ENCODE results near the gene RBM38.

RBM38 gene

DNA sequence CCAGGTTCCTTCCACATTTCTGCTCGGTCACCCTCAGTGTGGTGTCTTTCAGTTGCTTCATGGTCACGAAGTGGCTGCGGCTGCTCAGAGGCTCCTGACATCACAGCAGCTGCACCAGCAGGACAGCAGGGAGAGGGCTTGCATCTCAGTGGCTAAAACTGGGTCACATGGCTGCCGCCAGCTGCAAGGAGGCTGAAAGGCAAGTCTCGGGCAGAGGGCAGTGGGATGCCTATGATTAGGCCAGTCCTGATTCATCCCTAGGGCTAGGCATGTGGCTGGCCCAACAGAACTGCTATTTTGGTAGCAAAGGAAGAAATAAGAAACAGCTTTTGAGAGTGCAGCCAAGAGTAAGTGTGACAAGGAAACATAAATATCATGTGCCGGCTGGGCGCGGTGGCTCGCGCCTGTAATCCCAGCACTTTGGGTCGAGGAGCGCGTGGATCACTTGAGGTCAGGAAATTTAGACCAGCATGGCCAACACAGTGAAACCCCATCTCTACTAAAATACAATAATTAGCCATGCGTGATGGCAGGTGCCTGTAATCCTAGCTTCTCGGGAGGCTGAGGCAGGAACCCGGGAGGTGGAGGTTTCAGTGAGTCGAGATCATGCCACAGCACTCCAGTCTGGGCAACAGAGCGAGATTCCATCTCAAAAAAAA lies 46.6 kb downstream of the RBM38 start:
- DNase-seq: no peak

- DNase-seq: no peak
These were observed 47.4 kb downstream of the RBM38 start for GRCh38 chr20:57438552-57438951.

DNA sequence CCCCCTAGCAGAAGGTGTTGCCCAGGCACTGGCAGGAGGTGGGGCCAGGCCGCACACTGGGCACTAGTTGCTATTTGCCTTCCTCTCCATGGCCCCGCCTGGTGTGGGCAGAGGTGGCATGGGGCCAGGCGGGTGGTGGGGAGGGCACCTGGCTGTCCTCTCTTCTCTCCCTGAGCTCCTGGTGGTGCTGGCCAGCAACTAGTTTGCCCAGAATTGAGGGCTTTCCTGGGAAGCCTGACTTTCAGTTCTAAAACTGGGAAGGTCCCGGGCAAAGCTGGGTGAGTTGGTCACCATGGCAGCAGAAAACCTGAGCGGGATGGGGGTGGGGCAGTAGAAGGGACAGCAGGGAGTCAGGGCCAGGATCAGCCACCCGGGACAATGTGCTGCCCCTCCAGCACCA lies 48.2 kb downstream of the RBM38 start:
- no peak for DNase-seq

- DNase-seq: no peak
These were observed 48.8 kb downstream of the RBM38 start for GRCh38 chr20:57439993-57440392.

DNA sequence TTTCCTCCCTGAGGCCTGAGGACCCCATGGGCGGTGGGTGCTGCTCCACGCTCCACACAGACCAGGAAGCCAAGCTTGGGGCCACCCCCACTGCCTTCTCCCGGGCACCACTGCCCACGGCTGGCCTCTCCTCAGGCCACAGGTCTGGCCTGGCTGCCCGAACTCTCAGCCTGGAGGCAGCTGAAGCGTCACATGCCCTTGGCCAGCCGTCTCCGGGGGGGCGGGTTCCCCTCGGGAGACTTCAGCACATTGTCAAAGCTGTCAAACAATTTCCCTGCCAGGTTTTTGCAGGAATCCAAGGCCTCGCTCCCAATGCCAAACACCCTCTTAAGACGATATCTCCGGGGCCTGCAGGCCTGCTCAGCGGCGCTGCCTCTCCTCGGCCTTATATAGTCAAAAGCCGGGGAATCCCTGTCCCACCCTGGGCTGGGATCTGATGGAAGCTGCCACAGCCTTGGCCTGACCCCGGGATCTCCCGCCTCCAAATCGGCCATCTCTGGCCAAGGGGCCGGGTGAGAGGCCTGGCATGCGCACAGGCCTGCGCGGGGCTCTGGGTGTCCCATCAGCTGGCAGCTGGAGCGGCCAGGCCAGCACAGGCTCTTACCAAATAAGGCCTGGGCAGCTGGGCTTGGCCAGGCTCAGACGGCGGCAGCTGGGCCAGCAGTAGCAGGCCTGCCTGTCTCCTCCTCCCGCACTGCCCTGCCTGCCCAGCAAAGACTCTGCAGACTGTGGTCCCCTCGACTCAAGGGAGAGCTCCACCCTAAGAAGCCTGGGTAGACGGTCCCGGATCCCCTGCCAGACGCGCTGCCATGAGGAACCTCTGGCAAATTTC lies 49.7 kb downstream of the RBM38 start:
- DNase-seq: no peak

- no peak for DNase-seq
These were observed 50.4 kb downstream of the RBM38 start for GRCh38 chr20:57441510-57442154.

DNA sequence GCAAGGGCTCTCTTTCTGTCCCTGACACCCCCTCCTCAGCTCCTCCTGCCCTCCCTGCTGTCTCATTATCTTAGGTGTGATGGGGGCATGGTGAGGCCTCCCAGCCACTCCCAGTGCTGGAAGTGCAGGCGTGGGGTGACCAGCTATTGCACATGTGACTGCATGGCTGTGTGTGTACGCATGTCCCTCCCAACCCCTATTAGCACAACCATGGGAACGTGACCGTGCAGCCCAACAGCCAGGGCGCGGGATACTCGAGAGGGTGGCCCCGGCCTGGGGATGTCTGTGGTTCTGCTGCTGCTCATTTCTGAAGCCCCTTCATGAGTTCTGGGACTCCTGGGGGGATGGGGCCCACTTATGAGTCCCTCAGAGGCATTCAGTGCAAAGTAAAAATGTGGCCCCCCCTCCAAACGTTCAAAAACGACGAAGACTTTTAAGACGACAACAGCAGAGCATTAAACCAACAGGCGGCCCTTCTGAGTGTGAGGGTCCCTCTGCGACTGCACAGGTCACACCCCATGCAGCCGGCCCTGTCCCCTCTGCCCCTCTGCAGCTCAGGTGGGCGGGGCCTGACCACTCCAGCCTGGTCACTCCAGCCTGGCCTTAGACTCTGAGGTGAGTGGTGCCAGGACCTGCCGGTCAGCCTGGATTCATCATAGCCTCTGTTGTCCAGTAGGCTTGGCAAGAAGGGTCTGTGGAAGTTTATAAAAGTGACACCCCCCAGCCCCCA lies 51.1 kb downstream of the RBM38 start:
- no peak for DNase-seq

DNA sequence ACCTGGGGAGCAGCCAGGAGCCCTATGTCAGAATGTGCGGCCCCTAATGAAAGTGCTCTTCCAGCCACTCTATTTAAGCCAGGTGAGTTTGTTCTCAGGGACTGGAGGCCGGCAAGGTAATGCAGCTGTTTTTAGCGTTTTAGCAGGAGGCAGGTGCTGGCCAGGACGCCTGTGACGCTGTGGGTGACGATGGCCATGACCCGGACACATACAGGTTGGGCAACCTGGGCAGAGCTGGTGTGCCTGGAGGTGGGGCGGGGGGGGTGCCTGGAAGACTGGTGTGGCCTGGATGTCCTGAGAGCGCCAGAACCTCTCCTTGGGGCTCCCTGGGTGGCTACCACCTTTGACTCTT lies 51.7 kb downstream of the RBM38 start:
- DNase-seq: no peak

DNA sequence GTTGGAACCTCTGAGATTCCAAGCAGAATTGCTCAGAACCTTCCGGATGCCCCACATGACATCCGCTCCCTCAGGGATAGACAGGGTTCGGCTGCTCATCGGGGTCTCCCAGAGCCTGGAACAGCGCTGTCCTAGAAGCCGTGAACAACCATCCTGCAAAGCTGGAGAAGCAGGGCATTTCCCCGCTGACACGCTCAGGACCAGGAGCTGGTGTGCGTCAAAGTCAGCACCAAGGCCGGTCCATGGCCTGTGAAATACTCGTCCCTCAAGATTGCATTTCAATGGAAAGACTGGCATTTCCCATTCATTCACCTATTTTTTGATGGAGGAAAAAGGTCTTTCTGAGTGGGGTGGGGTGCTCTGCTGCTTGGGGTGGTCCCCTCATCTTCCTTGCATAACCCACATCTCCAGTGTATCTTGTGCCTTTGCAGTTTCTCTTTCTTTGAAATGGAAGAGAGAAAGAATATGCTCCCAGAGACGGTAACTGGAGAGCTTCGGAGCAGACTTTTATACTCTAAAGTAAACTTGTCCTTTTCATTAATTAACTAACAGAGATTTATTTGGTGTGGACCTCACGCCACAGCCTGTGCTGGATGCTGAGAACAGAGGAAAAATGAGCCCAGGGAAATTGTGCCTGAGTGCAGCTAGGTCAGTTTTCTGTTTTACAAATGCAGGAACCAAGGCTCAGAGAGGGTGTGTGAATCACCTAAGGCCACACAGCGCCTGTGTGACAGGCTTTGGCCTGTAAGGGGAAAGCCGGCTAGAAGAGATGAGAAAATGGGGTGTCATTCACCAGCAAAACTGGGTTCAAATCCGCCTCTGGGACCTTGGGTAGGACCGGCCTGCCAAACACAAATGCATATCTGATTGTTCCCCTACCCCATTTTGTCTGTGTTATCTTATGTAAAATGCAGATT lies 52.4 kb downstream of the RBM38 start:
- no peak for DNase-seq

DNA sequence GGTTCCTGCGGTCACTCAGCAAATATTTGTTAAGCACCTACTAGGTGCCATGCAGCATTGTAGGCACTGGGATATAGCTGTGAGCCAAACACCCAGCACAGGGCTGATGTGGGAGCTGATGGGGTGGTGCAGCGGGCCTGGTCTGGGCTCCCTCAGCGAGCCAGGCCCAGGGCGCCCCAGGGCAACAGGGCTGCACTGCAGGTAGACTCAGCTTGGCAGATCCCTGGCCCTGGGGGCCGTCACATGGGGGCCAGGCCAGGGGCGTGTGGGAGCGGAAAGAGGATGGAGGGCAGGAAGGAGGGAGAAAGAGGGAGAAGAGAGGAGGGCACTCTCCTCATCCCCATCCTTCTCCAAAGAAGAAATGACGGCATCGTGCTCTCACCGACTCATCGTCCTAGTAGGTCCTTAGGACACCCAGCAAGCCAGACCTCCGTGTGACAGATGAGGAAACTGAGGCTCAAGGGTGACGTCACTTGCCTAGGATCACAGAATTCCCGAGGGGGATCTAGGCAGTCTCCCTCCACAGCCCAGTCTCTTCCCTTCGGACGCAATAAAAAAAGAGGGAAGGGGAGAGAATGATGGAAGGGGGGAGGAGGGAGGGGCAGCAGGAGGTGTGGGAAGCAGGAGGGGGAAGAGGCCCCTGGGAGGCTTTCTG lies 53.3 kb downstream of the RBM38 start:
- no peak for DNase-seq

GRCh38 chr20:57445298-57445697 lies 54.1 kb downstream of the RBM38 start:
- DNase-seq: no peak

GRCh38 chr20:57445774-57446173 lies 54.6 kb downstream of the RBM38 start:
- DNase-seq: no peak

- DNase-seq: no peak
These were observed 57.7 kb downstream of the RBM38 start for GRCh38 chr20:57448764-57449354.

DNA sequence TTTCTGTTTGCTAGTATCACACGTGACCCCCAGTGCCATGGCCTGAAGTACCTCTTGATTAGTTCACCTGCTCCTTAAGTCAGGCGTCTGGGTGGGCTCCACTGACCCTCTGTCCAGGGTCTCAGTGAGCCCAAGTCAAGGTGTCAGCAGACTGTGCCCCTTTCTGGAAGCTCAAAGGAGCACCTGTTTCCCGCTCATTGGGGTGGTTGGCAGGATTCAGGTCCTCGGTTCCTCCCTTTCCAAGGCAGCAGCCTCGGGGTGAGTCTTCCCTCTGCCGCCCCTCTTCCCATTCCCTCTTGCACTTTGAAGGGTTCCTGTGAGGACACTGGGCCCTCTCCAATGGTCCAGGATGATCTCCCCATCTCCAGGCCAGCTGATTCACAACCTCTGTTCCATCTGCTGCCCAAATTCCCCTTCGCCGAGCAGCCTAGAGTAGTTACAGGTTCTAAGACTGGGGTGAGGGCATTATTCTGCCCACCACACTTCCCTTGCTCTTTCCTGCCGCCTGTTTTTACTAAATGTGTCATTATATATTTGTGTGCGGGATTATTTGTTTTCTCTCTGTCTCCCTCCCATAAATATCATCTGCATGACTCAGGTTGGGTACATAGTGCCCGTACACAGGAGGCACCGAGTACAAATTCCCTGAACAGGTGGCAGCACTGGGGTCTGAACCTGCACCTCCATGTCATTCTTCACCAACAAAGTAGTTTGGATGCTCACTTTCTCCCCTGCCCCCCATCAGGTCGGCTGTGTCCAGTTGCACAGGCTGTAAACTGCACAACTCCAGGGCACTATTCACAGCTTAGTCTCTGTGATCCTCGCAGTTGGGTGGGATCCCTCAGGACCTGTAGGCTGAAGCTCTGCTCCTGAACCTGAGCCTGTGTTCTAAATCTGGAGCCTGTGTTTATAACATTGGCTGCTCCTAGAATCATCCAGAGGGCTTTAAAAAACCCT lies 58.5 kb downstream of the RBM38 start:
- no peak for DNase-seq

- no peak for DNase-seq
These were observed 59.2 kb downstream of the RBM38 start for GRCh38 chr20:57450419-57450818.

DNA sequence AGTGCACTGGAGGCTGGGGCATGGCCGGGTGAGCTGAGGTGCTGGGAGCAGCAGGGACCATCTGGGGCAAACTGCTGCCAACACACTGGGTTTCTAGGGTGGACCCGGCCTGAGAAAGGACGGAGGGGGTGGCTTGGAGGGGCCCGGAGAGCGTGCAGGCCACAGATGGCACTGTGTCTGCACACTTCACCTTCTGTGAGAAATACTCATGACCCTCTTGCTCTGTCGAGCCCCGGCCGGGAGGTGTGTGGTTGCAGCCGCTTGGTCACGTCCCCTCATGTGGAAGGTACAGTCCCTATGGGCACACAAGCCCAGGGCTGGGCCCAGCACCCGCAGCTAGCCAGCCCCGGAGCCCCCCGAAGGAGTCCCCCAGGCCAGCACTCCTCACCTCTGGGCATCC lies 59.7 kb downstream of the RBM38 start:
- no peak for DNase-seq

GRCh38 chr20:57451431-57451794 lies 60.2 kb downstream of the RBM38 start:
- no peak for DNase-seq

GRCh38 chr20:57451795-57452661 lies 60.8 kb downstream of the RBM38 start:
- no peak for DNase-seq

DNA sequence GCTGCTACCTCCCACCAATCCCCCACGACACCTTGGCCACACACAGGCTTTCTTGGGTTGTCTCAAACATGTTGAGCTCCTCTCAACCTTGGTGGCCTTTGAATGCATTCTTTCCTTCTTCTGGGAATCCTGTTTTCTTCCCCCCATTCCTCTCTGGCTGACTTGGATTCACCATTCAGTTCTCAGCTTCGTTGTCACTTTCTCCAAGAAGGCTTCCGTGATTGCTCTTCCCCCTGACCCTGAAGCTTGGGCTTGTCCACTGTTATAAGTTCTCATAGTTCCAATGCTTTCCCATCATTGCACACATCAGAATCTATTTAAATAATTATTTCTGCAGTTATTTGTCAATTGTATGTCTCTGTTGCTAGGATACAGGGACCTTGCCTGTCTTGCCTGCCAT lies 64.2 kb downstream of the RBM38 start:
- DNase-seq: no peak

Measured in T-helper 9 cell (primary cell).